HG03066 (cell line): Measurements from ENCODE around the gene UNCX.
"Not testable (repeated sequence)": the region's sequence is repeated elsewhere in the genome, so short reads cannot be mapped to it uniquely, and the experiment has no call there.

Source experiments
- ATAC-seq: cut with Tn5 transposase; IDR thresholded peaks from one replicate; pipeline ENCODE4 v1.9.1; 2021; ENCODE audit warnings: low read depth; ENCODE audit not compliant: unreplicated experiment

UNCX gene

GRCh38 chr7:1232623-1233332 lies at the start of gene UNCX:
Gene UNCX, plus strand, starts transcription at chr7:1232872. Its CDS starts 146 bp downstream, at chr7:1233018.
- no peak for ATAC-seq

GRCh38 chr7:1187127-1187526 lies 45.5 kb upstream of the UNCX start:
- ATAC-seq = no peak

- no peak for ATAC-seq
These were observed 43.9 kb upstream of the UNCX start for GRCh38 chr7:1188720-1189294.

- no peak for ATAC-seq
These were observed 42.5 kb upstream of the UNCX start for GRCh38 chr7:1189986-1190772.

GRCh38 chr7:1192171-1192676 lies 40.4 kb upstream of the UNCX start:
- ATAC-seq = no peak

GRCh38 chr7:1193593-1194424 lies 38.9 kb upstream of the UNCX start:
- ATAC-seq = no peak

GRCh38 chr7:1196441-1196840 lies 36.2 kb upstream of the UNCX start:
- ATAC-seq = not testable (repeated sequence)

GRCh38 chr7:1196950-1197349 lies 35.7 kb upstream of the UNCX start:
- no peak for ATAC-seq

GRCh38 chr7:1197997-1198625 lies 34.6 kb upstream of the UNCX start:
- no peak for ATAC-seq

GRCh38 chr7:1200045-1200444 lies 32.6 kb upstream of the UNCX start:
- ATAC-seq = no peak

- no peak for ATAC-seq
These were observed 30.8 kb upstream of the UNCX start for GRCh38 chr7:1201916-1202315.

- ATAC-seq = not testable (repeated sequence)
These were observed 29.8 kb upstream of the UNCX start for GRCh38 chr7:1202914-1203313.

- ATAC-seq = no peak
These were observed 28.1 kb upstream of the UNCX start for GRCh38 chr7:1204460-1205140.

- ATAC-seq = not testable (repeated sequence)
These were observed 26.9 kb upstream of the UNCX start for GRCh38 chr7:1205742-1206141.

GRCh38 chr7:1209097-1209496 lies 23.6 kb upstream of the UNCX start:
- no peak for ATAC-seq

GRCh38 chr7:1210321-1210978 lies 22.2 kb upstream of the UNCX start:
- ATAC-seq = no peak

GRCh38 chr7:1210979-1211608 lies 21.6 kb upstream of the UNCX start:
- no peak for ATAC-seq

GRCh38 chr7:1211611-1212010 lies 21.1 kb upstream of the UNCX start:
- no peak for ATAC-seq

GRCh38 chr7:1212025-1212424 lies 20.6 kb upstream of the UNCX start:
- ATAC-seq = not testable (repeated sequence)
